Measurements from ENCODE around the gene SLCO2B1.

SLCO2B1 gene

GRCh38 chr11:75188671-75189070 lies 37.8 kb downstream of the SLCO2B1 start:
- DNase-seq (ENCODE audit: extremely low read depth, low read depth) = no peak
- no peak for TF ChIP-seq CTCF (IDR thresholded peaks at IDR 0.05; ENCODE audit: low read depth, low read length)

- DNase-seq (ENCODE audit: extremely low read depth, low read depth) = no peak
- TF ChIP-seq CTCF (IDR thresholded peaks at IDR 0.05; ENCODE audit: low read depth, low read length) = no peak
Observed at GRCh38 chr11:75189108-75189507, 38.2 kb downstream of the SLCO2B1 start.

- TF ChIP-seq CTCF (IDR thresholded peaks at IDR 0.05; ENCODE audit: low read depth, low read length) = no peak
- no peak for DNase-seq (ENCODE audit: extremely low read depth, low read depth)
Observed at GRCh38 chr11:75189911-75190310, 39.0 kb downstream of the SLCO2B1 start.

- no peak for TF ChIP-seq CTCF (IDR thresholded peaks at IDR 0.05; ENCODE audit: low read depth, low read length)
- DNase-seq (ENCODE audit: extremely low read depth, low read depth) = no peak
Observed at GRCh38 chr11:75190652-75191329, 39.9 kb downstream of the SLCO2B1 start.

GRCh38 chr11:75191330-75191717 lies 40.4 kb downstream of the SLCO2B1 start:
- DNase-seq (ENCODE audit: extremely low read depth, low read depth) = no peak
- no peak for TF ChIP-seq CTCF (IDR thresholded peaks at IDR 0.05; ENCODE audit: low read depth, low read length)

- DNase-seq (ENCODE audit: extremely low read depth, low read depth) = no peak
- no peak for TF ChIP-seq CTCF (IDR thresholded peaks at IDR 0.05; ENCODE audit: low read depth, low read length)
Observed at GRCh38 chr11:75193271-75193670, 42.4 kb downstream of the SLCO2B1 start.

- TF ChIP-seq CTCF (IDR thresholded peaks at IDR 0.05; ENCODE audit: low read depth, low read length) = no peak
- no peak for DNase-seq (ENCODE audit: extremely low read depth, low read depth)
Observed at GRCh38 chr11:75193711-75194110, 42.8 kb downstream of the SLCO2B1 start.

Data from AG09319 (cell line).